ENCODE results near the gene SIVA1.

SIVA1 gene

DNA sequence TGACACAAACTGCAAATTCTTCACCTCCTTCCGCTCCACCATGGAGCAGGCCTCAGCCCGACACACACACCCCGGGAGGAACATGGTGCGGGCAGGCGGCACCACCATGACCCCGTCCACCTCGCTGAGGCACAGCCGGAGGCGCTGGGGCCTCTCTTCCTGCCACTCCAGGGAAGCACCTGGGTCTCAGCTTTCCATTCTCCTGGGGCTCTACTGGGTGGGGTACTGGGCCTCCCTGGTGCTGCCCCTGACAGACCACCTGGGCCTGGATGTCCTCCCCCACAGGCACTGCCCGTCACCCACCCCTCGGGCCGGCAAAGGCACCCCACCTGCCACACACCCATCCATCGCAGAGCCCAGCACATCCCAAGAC, 32.7 kb downstream of the SIVA1 start:
- no peak for DNase-seq

DNA sequence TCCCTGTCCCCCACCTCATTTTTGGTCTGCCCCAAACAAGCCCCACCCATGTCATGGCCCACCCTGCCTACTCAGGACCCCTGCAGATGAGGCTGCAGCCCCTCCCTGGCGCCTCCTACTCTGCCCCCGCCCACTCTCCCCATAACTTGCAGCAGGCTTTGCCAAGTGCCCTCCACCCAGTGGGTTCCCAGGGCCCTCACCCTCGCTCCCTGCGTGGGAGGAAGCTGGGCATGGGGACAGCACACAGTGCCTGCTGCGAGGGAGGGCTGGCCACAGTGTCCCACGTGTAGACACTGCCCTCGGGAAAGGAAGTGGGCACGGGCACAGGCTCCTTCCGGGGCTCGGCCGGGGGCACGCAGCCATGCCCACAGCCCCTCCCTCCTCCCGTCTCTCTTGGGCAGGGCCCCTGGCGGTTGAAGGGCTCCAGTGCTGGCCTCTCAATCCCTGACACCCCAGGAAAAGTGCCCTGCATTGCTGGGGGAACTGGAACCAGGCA, 33.2 kb downstream of the SIVA1 start:
- DNase-seq: no peak

DNA sequence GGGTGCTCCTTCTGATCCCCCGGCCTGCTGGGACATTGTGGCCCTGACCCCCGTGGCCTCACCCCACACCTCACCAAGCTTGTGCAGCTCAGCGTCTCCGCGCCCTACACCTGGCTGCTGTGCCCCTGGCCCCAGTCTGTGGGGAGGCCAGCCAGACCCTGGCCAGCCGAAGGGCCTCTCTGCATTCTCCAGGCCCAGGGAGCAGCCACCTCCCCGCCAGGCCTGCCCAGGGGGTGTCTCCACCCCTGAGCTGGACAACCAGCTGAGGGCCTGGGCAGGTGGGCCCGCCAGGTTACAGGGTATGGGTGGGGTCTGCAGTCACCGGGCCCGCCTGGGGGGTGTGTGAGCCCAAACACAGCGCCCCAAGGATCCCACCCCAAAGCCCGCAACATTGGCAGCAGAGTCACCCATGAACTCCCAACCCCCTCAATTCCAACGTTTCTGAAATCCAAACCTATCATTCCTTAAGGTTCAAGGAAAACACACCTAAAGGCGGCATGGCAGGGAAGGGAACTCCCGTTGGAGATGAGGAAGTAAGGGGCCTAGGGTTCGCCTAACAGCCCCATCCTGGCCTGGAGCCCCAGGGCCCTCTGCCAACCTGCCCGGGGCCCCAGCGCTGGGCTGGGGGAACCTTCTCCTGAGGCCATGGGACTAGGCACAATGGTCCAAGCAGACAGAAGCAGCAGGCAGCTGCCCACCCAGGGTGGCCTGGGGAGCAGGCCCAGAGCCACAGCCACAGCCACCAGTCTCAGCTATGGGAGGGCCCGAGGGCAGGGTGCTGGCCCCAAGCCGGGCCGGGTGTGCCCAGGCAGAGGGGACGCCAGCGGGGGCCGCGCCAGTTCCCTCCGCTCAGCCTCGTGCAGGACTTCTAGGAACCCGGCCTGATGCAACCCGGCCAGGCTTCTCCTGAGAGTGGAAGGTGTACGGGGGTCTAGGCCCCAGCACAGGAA, 34.1 kb downstream of the SIVA1 start:
- DNase-seq: no peak

DNA sequence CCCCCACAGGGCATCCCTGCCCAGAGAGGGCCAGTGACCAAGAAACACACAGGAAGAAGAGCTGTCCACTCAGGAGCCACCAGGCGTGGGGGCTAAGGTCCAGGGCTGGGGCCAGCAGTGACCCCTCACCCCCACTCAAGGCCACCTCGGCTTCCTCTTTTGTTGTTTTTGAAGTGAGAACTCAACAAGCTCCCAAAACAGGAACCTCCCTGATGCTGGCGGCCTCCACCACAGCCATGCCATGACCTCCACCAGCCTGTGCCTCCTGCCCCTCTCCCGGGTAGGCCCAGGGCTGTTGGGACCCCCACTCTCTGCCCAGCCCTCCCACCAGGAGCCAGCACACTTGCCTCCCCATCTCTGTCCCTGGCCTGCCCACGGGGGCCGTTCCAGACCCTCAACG, 34.8 kb downstream of the SIVA1 start:
- no peak for DNase-seq

DNA sequence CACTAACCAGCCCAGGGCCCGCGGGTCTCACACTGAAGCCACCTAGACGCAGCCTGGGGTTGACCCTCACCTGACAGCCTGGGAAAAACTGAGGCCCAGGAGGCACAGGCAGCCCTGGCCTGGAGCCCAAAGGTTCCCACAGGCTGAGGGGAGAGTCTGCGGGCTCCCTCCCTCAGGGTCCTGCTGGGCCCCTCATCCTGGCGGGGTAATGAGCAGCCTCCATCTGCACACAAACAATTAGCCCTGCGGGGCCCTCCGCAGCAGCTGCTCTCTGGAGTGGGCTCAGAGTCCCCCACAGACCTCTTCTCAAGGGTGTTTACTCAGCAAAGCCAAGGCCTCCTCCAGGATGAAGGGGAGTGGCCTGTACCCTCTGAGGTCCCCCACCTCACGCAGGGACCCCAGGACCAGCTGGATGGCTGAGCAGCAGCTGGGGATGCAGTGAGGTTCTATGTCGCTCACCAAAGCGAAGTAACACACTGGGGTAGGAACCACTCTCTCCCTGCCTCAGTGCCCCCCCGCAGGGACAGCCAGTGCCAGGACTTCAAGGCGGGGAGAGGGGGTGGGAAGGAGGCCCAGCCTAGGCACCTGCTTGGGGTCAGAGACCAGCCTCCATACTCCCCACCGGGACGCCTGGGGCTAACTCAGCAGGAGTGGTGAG, 35.3 kb downstream of the SIVA1 start:
- no peak for DNase-seq

DNA sequence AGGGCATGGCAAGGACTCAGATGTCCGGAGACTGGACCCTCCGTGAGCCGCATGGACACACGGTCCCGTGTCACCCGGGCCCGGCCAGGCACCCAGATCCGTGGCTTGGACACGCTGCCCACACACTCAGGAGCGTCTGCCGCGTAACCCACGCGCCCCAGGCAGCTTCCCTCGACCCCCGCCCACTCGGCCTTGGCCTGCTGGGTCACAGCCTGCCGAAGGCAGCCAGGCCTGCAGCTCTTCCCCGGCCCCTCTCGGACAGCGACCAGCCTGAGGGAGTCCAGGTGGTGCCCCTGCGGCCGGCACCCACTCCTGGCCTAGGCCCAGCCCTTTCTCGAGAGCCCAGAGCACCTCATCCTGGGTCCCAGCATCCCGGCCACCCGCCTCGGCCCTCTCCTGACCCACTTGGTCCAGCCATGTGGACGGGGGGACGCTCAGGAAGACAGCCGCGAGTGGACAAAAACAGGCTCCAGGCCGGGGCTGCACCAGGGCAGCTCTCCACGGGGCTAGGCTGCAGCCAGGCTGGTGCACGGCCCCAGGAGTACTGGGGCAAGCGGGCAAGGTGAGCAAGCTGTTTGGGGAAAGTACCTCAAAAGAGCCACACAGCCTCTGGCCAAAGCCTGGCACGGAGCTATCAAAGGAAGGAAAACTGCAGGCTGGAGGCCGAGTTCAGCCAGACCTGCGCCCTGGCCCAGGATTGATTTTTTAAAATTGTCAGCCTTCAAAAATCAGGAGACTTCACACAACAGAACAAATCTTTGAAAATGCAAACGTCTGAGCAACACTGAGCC, 36.1 kb downstream of the SIVA1 start:
- DNase-seq: no peak

DNA sequence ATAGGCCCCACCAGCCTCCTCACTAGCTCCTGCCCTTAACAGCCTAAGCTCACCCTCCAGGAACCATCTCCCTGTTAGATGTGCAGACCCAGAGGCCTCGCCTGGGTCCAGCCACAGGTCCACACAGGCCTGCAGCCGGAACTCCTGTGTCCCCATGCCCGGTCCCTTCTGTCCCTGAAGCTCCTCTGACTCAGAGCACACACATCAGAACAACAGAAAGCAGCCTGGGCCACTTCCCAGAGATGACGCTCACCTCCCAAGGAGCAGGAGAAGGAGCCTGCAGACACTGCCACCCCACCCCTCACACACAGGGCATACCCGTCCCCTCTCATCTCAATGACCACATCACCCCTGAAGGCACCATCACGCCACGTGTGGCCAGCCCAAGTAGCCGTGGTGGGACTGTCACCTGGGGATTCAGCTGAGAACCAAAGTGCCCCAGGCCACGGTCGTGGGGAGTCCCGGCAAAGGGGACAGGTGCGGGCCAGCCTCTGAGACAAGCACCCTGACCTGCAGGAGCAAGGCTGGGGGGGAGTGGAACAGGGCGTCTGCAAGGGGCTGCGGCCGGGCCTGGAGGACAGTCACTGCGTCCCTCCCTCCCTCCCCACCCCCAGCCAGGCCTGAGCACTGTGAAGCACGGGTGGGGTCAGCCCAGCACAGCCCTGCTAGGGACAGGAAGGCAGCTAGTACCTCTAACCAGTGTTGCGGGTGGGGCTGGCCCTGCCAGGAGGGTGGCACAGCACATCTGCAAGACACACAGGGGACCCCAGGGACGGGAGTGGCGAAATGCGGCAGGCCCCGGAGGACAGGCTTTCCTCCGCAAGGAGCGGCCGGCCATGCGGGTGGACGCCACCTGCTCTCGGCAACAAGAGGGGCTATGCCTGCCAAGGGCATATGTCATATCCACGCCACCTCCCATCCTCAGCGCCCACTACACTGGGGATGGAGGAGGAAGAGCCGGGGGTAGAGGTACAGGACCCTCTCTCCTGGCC, 37.1 kb downstream of the SIVA1 start:
- no peak for DNase-seq

DNA sequence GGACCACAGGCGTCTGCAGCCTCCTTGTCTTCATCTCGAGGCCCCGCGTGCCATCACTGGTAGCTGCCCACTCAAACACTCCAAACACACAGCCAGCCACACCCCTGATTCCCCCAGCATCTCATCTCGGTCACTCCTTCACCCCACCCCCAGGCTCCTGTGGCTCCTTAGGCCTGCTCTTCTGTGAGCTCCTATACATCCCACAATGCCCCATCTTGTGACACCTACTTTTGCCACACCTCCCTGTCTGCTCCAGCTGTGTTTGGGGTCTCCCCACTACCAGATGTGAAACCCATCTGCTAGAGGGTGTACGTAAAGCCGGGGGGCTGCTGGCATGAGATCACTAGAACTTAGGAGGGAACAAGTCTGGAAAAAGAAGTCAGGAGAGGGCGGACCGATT, 38.5 kb downstream of the SIVA1 start:
- DNase-seq: no peak

DNA sequence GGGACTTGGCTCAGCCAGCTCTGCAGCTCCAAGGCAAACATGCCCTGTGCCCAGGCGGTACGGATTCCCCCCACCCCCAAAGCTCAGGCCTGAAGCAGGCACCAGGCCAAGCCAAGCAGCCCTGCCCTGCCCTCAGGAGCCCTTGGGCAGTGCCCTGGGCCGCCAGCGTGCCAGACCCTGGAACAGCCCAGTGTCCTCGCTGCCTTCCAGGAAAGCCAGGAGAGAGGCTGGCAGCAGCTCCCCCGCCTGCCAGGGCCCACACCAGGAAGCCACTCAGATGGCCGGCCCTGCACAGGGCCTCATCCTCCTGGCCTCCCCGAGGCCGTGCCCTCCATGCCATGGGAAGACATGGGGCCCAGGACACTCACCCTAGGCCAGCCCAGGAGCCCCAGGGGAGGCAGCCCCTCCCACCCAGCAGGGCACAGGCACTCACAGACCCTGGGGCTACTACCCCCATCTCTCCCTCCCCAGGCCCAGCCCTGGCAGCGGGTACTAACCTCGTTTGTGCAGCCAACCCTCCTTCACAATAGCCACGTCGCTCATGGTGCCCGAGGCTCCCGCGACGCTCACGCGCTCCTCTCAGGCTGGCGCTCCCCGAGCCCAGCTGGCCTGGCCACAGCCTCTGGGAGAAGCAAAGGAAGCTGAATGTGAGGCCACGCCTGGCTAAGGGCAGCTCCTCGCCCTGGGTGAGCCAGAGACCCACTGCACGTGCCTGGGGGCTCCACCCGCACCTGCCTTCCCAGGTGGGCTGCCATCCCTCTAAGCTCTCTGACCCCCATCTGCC, 39.3 kb downstream of the SIVA1 start:
- DNase-seq: no peak

DNA sequence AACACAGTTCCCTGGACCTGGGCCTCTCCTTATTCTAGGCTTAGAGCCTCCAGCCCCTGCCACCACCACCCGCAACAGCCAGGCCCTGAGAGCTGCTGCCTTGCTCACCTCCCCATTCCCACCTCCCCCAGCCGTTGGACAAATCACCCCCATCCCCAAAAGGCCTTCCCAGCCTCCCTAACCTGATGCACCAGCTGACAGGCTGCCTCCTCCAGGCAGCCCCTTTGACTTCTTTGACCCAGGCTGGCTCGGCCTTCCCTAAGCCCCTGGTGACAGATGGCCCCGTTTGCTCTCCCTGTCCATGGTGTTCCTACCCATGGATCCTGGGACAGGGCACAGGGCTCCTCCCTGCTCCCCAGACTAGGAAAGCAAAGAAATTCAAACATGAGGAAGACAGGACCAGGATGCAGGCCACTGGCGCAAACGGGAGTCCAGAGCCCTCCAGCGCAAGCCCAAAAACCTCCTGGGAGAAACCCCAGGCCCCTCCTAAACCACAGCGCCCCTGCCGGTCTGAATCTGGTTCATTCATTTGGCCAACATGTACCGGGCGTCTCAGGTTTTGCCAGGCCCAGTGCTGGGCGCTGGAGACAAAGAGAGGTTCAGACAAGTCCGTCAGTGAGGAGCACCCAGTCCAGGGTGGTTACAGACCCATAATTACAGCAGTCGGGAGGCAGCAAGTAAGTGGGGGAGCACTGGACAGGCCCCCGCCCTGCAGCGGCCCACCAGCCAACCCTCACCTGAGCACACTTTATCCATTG, 40.2 kb downstream of the SIVA1 start:
- DNase-seq: no peak

DNA sequence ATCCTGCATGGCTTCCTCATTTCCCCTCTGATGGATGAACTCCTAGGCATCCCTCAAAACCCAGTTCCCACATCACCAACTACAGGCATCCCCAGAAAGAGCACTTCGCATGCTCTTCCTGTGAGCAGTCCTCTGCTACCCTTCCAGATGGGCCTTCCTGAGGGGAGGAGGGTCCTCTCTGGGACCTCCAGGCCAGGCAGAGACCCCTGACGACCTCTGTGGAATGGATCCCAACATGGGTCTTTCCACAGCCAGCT, 40.7 kb downstream of the SIVA1 start:
- no peak for DNase-seq

DNA sequence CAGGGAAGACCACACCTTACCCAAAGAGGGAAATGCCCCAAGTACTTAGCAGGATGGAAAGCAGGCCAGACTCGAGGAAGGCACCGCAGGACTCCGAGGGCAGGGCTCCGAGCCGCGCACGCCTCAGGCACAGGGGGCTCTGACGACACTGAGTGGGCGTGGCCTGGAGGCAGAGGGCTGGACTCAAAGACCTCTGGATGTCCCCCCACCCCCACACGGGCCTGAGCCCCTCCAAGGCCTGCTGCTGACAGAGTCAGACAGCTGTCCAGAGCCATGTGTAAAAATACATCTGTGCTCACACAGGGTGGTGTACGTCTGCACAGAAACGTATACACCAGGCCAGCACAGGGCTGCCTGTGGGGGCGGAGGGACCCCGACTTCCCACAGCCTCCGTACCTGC, 41.2 kb downstream of the SIVA1 start:
- DNase-seq: no peak

DNA sequence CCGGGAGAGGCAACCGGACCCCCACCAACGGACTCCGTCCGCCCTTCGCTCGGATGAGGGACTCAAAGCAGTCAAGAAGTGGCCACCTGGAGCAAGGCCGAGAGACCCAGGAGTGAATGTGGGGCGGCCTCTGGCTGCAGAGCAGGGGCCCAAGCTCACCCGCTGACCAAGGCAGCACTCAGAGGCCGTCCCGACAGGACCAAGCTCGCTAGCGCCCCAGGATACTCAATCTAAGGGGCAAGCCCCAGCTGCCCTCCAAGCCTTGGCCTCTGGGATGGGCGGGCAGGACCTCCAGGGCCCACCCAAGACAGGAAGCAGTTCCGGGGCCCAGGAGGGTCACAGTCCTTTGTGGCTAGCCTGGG, 41.7 kb downstream of the SIVA1 start:
- DNase-seq: no peak

DNA sequence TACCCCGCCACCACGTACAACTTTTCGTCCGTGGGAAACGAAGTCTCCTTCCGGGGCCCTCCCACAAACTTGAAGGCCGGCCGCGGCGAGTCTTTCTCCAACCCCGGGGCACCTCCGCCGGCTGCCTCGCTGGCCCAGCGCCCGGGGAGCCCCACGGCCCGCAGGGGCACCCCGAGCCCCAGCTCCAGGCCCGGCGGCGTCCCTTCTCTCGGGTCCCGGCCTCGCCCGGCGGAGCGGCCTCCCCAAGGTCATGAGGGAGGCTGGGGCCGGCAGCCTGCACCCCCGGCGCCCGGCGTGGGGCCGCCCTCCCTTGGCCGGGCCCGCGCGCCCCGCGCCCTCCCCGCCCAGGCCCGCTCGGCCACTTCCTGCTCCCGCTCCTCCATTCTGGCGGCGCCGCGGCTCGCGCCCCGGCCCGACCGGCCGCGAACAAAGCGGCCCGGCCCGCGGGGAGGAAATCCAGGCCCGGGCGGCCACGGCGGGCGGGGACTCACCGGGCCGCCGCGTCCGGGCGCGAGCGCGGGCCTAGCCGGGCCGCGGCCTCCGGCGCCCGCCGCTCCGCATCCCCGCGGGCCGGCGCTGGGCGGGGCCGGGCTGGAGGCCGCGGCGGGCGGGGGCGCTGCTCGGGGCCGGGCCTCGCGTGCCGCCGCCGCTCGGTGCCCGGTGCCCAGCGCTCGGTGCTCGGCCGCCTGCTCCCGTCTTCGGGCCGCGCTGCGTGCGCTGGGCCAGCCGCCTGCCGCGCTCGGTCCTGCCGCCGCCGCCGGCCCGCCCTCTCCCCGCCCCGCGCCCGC, 42.2 kb downstream of the SIVA1 start, which contains the start of gene AKT1:
TSS of gene AKT1 (minus strand) at position 756 of the 788 bp plus-strand sequence. CDS start 3,105 bp downstream, outside the sequence.
- no peak for DNase-seq

DNA sequence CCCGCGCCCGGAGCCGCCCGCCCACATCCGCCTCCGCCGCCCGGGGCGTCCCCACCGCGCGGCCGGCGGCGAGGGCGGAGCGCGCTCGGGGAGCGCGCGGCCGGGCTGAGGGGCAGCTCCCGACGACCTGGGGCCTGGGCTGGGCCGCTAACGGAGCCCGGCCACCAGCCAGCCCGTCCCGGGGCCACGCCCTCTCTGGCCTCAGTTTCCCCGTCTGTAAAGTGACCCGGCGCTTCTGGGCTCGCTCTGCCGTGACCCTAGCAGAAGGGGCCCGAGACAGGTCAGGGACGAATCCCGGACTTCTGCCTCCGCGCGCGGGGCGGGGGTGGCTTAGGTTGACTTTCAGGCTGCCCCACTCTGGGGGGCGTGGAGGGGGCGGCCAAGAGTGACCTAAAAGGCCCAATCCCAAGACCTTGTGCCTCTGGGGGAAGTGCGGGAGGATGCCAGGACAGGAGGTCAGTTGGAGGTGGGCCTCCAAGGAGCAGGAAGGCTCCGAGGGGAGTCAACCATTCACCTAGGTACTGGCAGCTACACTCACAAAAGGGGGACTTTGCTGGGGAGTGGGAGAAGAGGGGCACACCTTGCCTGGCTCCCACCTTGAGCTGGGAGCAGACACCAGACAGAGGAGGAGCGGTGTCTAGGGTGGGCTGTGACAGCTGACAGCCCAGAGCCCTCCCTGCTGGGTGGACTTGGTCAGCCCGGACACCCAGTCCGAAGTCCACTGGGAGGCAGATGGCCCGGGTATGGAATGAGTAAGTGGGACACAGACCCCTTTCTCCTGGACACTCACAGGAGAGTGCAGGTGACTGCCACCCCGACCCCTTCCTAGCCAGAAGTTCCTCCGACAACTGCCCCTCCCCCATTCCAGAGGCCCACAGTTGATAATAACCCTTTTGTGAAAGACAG, 43.1 kb downstream of the SIVA1 start:
- no peak for DNase-seq

DNA sequence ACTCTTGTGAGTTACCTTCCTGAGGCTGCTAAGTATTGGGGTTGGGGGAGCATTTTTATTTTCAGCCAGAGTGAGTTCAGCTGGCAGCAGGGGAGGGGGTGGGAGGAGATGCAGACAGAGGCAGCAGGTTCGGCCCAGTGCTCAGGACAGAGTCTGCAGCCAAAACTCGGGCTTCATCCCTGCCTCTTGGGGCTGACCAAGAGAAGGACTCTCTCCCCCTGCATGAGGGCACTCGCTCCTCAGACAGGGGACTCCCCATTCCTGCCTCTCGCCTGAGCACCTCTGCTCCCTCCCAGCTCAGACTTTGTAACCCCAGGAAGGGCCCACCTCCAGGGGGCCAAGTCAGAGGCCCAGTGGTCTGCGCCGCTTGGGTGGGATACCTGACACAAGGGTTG, 43.7 kb downstream of the SIVA1 start:
- DNase-seq: no peak

DNA sequence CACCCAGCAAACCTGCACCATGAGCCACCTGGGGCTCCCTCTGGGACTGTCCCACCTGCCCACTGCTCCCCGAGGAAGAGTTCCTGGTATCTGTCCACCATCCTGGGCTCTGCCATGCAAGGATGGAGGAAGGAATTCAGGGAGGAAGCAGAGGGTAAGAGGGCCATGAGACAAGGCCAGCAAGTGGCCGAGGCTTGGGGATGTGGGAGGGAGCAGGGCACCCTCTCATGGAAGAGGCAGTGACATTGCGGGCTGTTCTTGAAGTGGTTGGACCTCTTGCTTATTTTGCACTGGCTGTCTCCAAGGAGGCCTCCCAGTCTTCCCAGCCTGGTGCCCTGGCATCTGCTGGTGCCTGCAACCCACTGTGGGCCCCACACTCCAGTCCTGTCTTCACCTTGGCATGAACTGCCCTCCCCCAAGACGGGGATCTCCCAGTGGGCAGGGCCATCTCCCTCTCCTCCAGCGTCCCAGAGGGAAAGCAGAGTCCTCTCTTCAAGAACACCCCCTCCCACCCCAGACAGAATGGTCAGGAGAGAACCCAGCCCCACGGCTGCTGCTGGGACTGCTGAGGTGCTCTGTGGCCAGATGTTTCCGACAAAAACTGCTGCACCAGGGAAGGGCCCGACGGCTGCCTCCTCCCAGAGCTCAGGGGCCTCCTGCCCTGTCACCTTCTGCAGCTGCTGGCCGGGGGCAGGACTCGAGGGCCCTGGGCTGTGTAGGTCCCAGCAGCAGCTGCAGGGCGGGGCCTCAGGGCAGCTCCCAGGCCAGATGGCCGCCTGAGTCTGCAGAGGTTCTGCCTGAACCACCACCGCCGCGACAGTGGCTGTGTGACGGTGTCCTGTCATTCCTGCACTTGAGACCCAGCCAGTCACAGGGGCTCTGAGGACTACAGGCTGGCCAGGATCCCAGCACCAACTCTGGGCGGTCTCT, 44.4 kb downstream of the SIVA1 start:
- no peak for DNase-seq

Data from NCI-H2029 treated with DMSO at 0.1 percent for 48 hours (cell line).